NCI-H1105 treated with DMSO at 0.1 percent for 48 hours (cell line): ENCODE data around the gene TXK.
"Not testable (repeated sequence)": the region's sequence is repeated elsewhere in the genome, so short reads cannot be mapped to it uniquely, and the experiment has no call there.

Experiments used
- DNase-seq: peaks from one replicate; lab custom pipeline; 2025; lab: John Stamatoyannopoulos, UW

TXK gene

GRCh38 chr4:48134081-48134480, at the start of gene TXK:
Gene TXK (minus strand): TSS chr4:48134250. CDS start chr4:48134170, 80 bp downstream.
- no peak for DNase-seq

GRCh38 chr4:48180234-48180633, 46.2 kb upstream of the TXK start:
- no peak for DNase-seq

GRCh38 chr4:48178931-48179330, 44.9 kb upstream of the TXK start:
- DNase-seq = no peak

GRCh38 chr4:48175806-48176205, 41.8 kb upstream of the TXK start:
- no peak for DNase-seq

GRCh38 chr4:48175328-48175727, 41.3 kb upstream of the TXK start:
- DNase-seq = no peak

GRCh38 chr4:48173056-48173991, 39.3 kb upstream of the TXK start:
- DNase-seq = no peak

GRCh38 chr4:48172651-48173050, 38.6 kb upstream of the TXK start:
- DNase-seq = no peak

- no peak for DNase-seq
Observed at GRCh38 chr4:48169636-48170035, 35.6 kb upstream of the TXK start.

- DNase-seq = no peak
Observed at GRCh38 chr4:48167538-48168263, 33.7 kb upstream of the TXK start.

- DNase-seq = not testable (repeated sequence)
Observed at GRCh38 chr4:48164561-48164960, 30.5 kb upstream of the TXK start.

GRCh38 chr4:48163746-48164145, 29.7 kb upstream of the TXK start:
- no peak for DNase-seq

GRCh38 chr4:48162162-48162561, 28.1 kb upstream of the TXK start:
- no peak for DNase-seq

- DNase-seq = no peak
Observed at GRCh38 chr4:48157271-48157670, 23.2 kb upstream of the TXK start.

GRCh38 chr4:48156423-48156822, 22.4 kb upstream of the TXK start:
- no peak for DNase-seq

- no peak for DNase-seq
Observed at GRCh38 chr4:48153791-48154550, 19.9 kb upstream of the TXK start.

GRCh38 chr4:48152259-48152658, 18.2 kb upstream of the TXK start:
- no peak for DNase-seq

- no peak for DNase-seq
Observed at GRCh38 chr4:48149827-48150370, 15.8 kb upstream of the TXK start.

- DNase-seq = no peak
Observed at GRCh38 chr4:48147621-48148020, 13.6 kb upstream of the TXK start.

GRCh38 chr4:48141048-48141447, 7.0 kb upstream of the TXK start:
- peak; percentile 33 for DNase-seq

GRCh38 chr4:48139691-48140090, 5.6 kb upstream of the TXK start:
- DNase-seq = no peak

GRCh38 chr4:48138936-48139335, 4.9 kb upstream of the TXK start:
- no peak for DNase-seq

GRCh38 chr4:48138511-48138910, 4.5 kb upstream of the TXK start:
- no peak for DNase-seq
